OCI-LY3 (cell line): ENCODE data around the gene BRSK2.

Experiments
- H2AFZ ChIP-seq: fragments of 200-600, 300-600 bp; shearing (Covaris generic); 2 replicates; pipeline ENCODE4 v1.6.0; 2014; ENCODE audit warnings: antibody characterized with exemption, low read depth, low read length
- H3K27ac ChIP-seq: fragments of 200-600, 300-600 bp; sonication (generic); 2 replicates; pipeline ENCODE4 v1.5.1; 2014; ENCODE audit warnings: mild to moderate bottlenecking, low read length, moderate library complexity, mixed read lengths
- H3K27me3 ChIP-seq: fragments of 200-600, 300-600 bp; sonication (generic); 2 replicates; pipeline ENCODE4 v1.6.1; 2014; ENCODE audit warnings: low read depth, low read length, mixed read lengths
- H3K36me3 ChIP-seq: fragments of 200-600, 300-600 bp; sonication (generic); replicated peaks from 2 replicates; pipeline ENCODE3; 2014; ENCODE audit warnings: low read depth, low read length, mixed read lengths
- H3K4me1 ChIP-seq: fragments of 300-600, 200-600 bp; sonication (generic); 2 replicates; pipeline ENCODE4 v1.6.1; 2014; ENCODE audit warnings: low read length, mixed read lengths
- H3K4me2 ChIP-seq: fragments of 200-600, 300-600 bp; sonication (generic); 2 replicates; pipeline ENCODE4 v1.6.1; 2014; ENCODE audit warnings: low read length, mixed read lengths
- H3K4me3 ChIP-seq: fragments of 300-600, 200-600 bp; sonication (generic); 2 replicates; pipeline ENCODE4 v1.5.1; 2014; ENCODE audit warnings: antibody characterized with exemption, mild to moderate bottlenecking, low read length, moderate library complexity
- H3K79me2 ChIP-seq: fragments of 300-600, 200-600 bp; shearing (Covaris generic); 2 replicates; pipeline ENCODE4 v1.6.1; 2014; ENCODE audit warnings: mild to moderate bottlenecking, low read length, mixed read lengths
- H3K9ac ChIP-seq: fragments of 300-600, 200-600 bp; shearing (Covaris generic); 2 replicates; pipeline ENCODE4 v1.6.0; 2014; ENCODE audit warnings: mild to moderate bottlenecking, low read length, moderate library complexity
- H3K9me3 ChIP-seq: fragments of 200-600, 300-600 bp; shearing (Covaris generic); 2 replicates; pipeline ENCODE4 v1.6.1; 2014; ENCODE audit warnings: low read length, mixed read lengths; ENCODE audit not compliant: insufficient read depth
- H4K20me1 ChIP-seq: fragments of 200-600, 300-600 bp; sonication (generic); 2 replicates; pipeline ENCODE4 v1.6.1; 2016; ENCODE audit warnings: low read length, mixed read lengths; ENCODE audit not compliant: insufficient read depth
- EZH2phosphoT487 ChIP-seq: fragments of 200-600 bp; shearing (Covaris generic); IDR thresholded peaks from 2 replicates; pipeline ENCODE4 v1.6.1; 2018; ENCODE audit warnings: antibody characterized with exemption, mixed run types, low read depth
- TF ChIP-seq, protein P1 (sequence below): fragments of 200-600, 300-600 bp; sonication (generic); IDR thresholded peaks from 2 replicates; pipeline ENCODE4 v1.5.1; 2014; ENCODE audit warnings: antibody characterized with exemption, low read length, low read depth

The BRSK2 gene

GRCh38 chr11:1368966-1369365, 20.8 kb upstream of the BRSK2 start:
- Histone ChIP-seq H4K20me1 (no peaks in the 10 kb centered on the region), H3K9ac (no peak overlapping the region), H3K27ac (no peak overlapping the region), H3K4me2 (no peak overlapping the region), H3K9me3 (no peaks in the 10 kb centered on the region), H3K4me1 (no peaks in the 10 kb centered on the region), H3K27me3 (no peaks in the 10 kb centered on the region), H2AFZ (no peak overlapping the region), H3K79me2 (no peaks in the 10 kb centered on the region), H3K36me3 (no peaks in the 10 kb centered on the region), H3K4me3 (no peak overlapping the region)
- TF ChIP-seq EZH2phosphoT487, result no peak
- TF ChIP-seq, protein P1, sequence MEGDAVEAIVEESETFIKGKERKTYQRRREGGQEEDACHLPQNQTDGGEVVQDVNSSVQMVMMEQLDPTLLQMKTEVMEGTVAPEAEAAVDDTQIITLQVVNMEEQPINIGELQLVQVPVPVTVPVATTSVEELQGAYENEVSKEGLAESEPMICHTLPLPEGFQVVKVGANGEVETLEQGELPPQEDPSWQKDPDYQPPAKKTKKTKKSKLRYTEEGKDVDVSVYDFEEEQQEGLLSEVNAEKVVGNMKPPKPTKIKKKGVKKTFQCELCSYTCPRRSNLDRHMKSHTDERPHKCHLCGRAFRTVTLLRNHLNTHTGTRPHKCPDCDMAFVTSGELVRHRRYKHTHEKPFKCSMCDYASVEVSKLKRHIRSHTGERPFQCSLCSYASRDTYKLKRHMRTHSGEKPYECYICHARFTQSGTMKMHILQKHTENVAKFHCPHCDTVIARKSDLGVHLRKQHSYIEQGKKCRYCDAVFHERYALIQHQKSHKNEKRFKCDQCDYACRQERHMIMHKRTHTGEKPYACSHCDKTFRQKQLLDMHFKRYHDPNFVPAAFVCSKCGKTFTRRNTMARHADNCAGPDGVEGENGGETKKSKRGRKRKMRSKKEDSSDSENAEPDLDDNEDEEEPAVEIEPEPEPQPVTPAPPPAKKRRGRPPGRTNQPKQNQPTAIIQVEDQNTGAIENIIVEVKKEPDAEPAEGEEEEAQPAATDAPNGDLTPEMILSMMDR, result no peak

GRCh38 chr11:1369371-1370005, 20.2 kb upstream of the BRSK2 start:
- no peak overlapping the region for H3K27ac ChIP-seq
- no peak overlapping the region for H3K9ac ChIP-seq
- H2AFZ ChIP-seq, result no peak overlapping the region
- no peaks in the 10 kb centered on the region for H3K27me3 ChIP-seq
- no peak for TF ChIP-seq EZH2phosphoT487
- TF ChIP-seq, protein P1, result no peak
- H3K4me1 ChIP-seq, result no peaks in the 10 kb centered on the region
- H3K4me3 ChIP-seq, result no peak overlapping the region
- no peaks in the 10 kb centered on the region for H3K9me3 ChIP-seq
- no peak overlapping the region for H3K4me2 ChIP-seq
- no peaks in the 10 kb centered on the region for H3K79me2 ChIP-seq
- no peaks in the 10 kb centered on the region for H3K36me3 ChIP-seq
- no peaks in the 10 kb centered on the region for H4K20me1 ChIP-seq

- no peaks in the 10 kb centered on the region for H4K20me1 ChIP-seq
- H3K9ac ChIP-seq, result no peak overlapping the region
- no peaks in the 10 kb centered on the region for H3K4me1 ChIP-seq
- no peaks in the 10 kb centered on the region for H3K27me3 ChIP-seq
- no peaks in the 10 kb centered on the region for H3K9me3 ChIP-seq
- H3K4me3 ChIP-seq, result no peak overlapping the region
- no peak overlapping the region for H2AFZ ChIP-seq
- no peak overlapping the region for H3K27ac ChIP-seq
- no peaks in the 10 kb centered on the region for H3K36me3 ChIP-seq
- TF ChIP-seq, protein P1, result no peak
- TF ChIP-seq EZH2phosphoT487, result no peak
- no peak overlapping the region for H3K4me2 ChIP-seq
- no peaks in the 10 kb centered on the region for H3K79me2 ChIP-seq
These were observed 19.3 kb upstream of the BRSK2 start for GRCh38 chr11:1370186-1371025.

GRCh38 chr11:1371026-1371325, 18.8 kb upstream of the BRSK2 start:
- Histone ChIP-seq H3K9me3 (no peaks in the 10 kb centered on the region), H3K36me3 (no peaks in the 10 kb centered on the region), H3K27ac (no peak overlapping the region), H3K4me2 (no peak overlapping the region), H3K27me3 (no peaks in the 10 kb centered on the region), H3K79me2 (no peaks in the 10 kb centered on the region), H4K20me1 (no peaks in the 10 kb centered on the region), H2AFZ (no peak overlapping the region), H3K4me3 (no peak overlapping the region), H3K9ac (no peak overlapping the region), H3K4me1 (no peaks in the 10 kb centered on the region)
- TF ChIP-seq, protein P1, result no peak
- no peak for TF ChIP-seq EZH2phosphoT487
